Superior temporal gyrus (tissue), 1 donor: ENCODE results near the gene APBA2.
A peak's percentile ranks its signal among the peaks of the same experiment; 100 is the strongest.
"Not testable (repeated sequence)": the region's sequence is repeated elsewhere in the genome, so short reads cannot be mapped to it uniquely, and the experiment has no call there.

Experiments
- DNase-seq: peaks from one replicate; pipeline ENCODE4 v3.0.0-alpha.2; 2016; ENCODE audit errors: extremely low spot score

The APBA2 gene

DNA sequence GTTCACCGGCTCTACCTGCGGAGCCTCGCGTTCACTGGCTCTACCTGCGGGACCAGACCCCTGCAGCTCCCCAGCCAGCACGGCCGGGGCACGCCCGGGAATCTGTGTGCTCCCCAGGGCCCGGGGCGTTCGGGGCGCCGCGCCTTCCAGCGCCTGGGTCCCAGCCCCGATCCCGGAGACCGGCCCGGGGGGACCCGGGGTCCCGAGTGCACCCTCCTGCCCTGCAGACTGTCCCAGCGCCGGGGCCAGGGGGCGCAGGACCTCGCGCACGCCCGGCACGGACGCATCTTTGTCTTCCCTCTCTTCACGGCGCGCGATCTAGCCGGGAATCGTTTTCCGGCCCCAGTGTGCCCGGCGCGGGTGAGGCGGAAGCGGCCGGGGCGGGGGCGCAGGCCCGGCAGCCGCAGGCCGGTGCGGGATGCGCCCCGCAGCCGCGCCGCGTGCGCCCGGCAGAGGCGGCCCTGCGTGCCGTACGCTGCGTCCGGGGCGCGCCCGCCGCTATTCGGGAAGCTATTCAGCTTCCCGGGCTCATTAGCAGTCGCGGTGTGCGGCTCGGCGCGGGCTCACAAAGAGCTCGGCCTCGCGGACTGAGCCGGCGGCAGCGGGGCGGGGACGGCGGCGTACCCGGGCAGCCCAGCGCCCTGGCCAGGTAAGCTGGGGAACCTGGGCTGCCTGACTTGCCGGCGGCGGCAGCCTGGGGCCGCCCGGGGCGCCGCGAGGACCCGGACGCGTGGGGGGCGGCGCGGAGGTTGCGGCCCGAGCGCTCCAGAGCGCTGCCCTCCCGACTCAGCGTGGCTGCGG lies at the start of gene APBA2:
Gene APBA2 (plus strand): TSS at position 345 of the 801 bp plus-strand sequence. CDS start 167,911 bp downstream, outside the sequence.
- peak; percentile 24 for DNase-seq

DNA sequence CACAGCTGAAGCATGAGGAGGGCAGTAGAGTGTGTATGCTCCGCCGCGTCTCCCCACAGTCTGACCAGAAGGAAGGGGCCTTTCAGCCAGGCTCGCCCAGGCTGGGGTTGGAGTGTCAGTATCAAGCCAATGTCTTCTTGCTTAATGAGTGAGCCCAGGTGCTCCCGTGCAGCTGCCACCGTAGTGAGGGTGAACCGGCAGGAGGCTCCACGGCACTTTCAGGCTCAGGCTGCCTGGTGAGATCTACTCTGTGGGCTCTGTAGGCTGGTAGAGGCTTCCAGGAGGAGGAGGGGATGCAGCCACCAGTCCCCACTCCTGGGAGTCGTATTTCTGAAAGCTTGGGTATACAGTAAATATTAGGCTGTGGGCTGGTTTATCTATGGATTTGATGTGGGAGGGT lies 45.5 kb upstream of the APBA2 start:
- not testable (repeated sequence) for DNase-seq

- not testable (repeated sequence) for DNase-seq
Observed at GRCh38 chr15:28842210-28842609, 43.6 kb upstream of the APBA2 start.

- not testable (repeated sequence) for DNase-seq
Observed at GRCh38 chr15:28843520-28843919, 42.3 kb upstream of the APBA2 start.

- not testable (repeated sequence) for DNase-seq
Observed at GRCh38 chr15:28844147-28844546, 41.6 kb upstream of the APBA2 start.

DNA sequence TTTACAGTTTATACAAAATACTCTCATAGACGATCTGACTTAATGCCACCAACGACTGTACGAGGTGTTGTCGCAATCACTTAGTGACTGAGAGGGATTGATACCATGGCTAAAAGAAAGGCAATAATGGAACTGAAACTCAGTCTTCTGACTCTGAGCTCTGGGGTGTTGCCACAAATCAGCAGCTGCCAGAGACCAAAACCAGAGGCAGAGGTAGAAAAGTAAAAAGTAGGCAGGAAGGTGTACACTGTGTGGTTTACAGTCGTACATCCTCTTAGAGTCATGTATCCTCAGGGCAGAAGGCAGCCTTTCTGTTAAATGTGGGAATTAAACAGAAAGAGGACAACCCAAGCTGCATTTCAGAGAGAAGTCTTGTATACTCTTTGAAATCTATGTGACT lies 38.5 kb upstream of the APBA2 start:
- not testable (repeated sequence) for DNase-seq

- not testable (repeated sequence) for DNase-seq
Observed at GRCh38 chr15:28847959-28848358, 37.8 kb upstream of the APBA2 start.

DNA sequence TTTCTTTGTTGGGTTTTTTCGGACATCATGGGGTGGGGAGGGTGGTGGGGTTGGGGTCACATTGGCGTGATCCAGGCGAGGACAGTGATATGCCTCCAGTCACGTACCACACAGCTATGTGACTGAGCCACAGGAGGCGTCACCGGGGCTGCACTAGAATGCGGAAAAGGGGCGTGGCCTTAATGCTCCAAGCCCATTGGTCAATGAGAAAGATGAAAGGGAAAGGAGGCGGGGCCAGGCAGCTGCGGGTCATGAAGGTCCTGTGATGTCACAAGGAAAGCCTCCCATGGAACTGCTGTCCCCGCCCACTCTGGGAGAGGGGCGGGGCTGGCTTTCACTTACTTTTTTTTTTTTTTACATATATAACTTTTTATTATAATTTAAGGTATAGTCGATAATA lies 37.3 kb upstream of the APBA2 start, which contains the start of gene GOLGA6L7:
Gene GOLGA6L7 (minus strand): TSS at position 124 of the 400 bp plus-strand sequence. CDS start 95 bp downstream, at position 29.
- not testable (repeated sequence) for DNase-seq

DNA sequence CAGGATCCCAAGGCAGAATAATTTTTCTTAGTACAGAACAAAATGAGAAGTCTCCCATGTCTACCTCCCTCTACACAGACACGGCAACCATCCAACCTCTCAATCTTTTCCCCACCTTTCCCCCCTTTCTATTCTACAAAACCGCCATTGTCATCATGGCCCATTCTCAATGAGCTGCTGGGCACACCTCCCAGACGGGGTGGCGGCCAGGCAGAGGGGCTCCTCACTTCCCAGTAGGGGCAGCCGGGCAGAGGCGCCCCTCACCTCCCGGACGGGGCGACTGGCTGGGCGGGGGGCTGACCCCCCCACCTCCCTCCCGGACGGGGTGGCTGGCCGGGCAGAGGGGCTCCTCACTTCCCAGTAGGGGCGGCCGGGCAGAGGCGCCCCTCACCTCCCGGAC lies 36.5 kb upstream of the APBA2 start:
- DNase-seq, result not testable (repeated sequence)

GRCh38 chr15:28849766-28850165 lies 36.0 kb upstream of the APBA2 start:
- not testable (repeated sequence) for DNase-seq

GRCh38 chr15:28853654-28854053 lies 32.1 kb upstream of the APBA2 start:
- not testable (repeated sequence) for DNase-seq

DNA sequence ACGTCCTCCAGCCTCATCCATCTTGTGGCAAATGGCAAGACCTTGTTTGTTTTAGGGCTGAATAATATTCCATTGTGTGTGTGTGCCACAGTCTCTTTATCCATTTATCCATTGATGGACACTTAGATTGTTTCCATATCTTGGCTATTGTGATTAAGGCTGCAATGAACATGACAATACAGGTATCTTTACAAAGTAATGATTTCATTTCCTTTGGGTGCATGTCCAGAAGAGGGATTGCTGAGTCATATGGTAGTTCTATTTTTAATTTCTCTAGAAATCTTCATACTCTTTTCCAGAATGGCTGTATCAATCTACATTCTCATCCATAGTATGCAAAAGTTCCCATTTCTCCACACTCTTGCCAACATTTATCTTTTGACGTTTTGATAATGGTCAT lies 31.2 kb upstream of the APBA2 start:
- not testable (repeated sequence) for DNase-seq

- DNase-seq, result no peak
Observed at GRCh38 chr15:28861031-28861534, 24.7 kb upstream of the APBA2 start.

DNA sequence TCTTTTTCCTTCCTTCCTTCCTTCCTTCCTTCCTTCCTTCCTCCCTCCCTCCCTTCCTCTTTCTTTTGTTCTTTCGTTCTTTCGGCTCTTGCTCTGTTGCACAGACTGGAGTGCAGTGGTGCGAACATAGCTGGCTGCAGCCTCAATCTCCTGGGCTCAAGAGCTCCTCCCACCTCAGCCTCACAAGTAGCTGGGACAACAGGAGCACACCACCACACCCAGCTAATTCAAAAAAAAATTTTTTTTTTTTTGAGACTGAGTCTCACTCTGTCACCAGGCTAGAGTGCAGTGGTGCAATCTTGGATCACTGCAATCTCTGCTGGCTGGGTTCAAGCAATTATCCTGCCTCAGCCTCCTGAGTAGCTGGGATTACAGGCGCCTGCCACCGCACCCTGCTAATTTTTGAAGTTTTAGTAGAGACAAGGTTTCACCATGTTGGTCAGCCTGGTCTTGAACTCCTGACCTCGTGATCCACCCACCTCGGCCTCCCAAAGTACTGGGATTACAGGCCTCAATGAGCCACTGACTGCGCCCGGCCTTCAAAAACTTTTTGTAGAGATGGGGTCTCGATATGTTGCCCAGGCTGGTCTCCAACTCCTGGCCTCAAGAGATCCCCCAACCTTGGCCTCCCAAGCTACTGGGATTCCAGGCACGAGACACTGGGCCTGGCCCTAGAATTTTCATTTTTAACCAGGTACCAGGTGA lies 24.0 kb upstream of the APBA2 start:
- DNase-seq, result not testable (repeated sequence)

GRCh38 chr15:28868744-28869345 lies 16.9 kb upstream of the APBA2 start:
- DNase-seq, result no peak

DNA sequence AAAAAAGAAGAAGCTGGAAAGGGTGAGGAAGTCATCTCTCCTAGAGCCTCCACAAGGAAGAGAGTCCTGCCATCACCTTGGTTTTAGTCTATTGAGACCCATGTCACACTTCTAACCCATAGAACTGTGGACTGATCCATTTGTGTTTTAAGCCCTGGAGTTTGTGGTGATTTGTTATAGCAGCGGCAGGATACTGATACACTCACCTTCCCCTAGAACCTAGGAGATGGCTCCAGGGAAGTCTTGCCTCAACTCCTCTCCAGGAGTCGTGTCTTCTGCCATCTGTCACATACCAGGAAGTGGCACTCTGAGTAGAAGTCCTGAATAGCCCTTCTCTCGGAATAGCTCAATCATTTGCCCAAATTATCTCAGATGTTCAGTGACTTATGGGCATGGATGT lies 14.6 kb upstream of the APBA2 start:
- DNase-seq, result no peak

GRCh38 chr15:28873006-28873405 lies 12.8 kb upstream of the APBA2 start:
- no peak for DNase-seq

DNA sequence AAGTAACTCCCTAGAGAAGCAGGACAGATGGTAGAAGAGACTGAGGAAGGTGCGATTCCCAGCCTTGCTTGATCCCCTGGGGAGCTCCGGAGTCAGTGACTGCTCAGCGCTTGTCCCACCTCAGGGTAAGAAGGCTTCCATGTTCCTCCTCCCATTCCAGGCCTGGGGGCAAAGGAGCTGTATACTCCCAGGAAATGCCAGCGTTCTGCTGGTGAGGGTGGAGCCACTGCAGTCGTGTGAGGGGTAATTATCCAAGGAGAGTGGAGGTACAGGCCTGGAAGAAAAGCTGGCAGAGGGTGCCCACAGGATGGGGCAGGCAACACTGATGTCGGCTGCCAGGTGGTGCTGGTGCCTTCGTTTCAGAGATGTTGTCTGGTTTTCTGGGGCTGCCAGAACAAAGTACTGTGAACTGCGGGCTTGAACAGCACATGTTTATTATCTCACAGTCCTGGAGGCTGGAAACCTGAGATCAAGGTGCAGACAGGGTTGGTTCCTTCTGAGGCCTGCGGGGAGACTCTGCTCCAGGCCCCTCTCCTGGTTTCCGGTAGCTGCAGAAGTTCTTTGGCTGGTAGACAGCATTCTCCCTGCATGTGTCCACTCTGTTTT lies 12.1 kb upstream of the APBA2 start:
- DNase-seq, result no peak

- no peak for DNase-seq
Observed at GRCh38 chr15:28875461-28876000, 10.2 kb upstream of the APBA2 start.

DNA sequence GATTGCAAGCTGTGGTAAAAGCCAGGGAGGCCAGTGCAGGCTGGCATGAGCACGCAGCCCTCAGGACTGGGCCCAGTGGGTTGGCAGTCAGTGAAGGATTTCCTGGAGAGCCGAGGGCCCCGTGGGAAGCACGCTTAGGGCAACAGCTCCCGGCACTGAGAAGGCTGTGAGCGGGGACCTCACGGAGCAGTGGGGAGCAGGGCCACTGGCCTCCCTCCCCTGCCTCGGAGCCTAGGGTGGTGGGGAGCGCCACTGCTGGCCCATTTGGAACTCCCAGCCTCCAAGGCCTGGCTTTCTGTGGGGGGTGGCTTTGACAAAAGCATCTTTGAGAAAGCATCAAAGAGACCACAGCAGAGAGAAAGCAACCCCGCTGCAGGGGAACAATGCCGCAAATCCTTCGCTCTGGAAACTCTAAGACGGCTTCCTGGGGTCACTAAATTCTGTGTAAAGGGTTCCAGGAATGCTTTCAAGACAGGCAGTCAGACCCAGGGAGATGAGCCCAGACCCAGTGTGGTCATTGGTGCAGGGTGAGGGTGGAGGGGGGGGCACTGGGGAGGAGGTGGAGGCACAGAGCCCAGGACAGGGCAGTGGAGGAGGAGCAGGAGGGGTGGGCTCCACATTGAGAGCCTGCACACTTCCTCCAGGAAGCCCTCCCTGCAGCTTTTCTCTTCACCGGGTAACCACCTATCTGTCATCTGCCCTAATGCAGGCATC lies 9.5 kb upstream of the APBA2 start:
- no peak for DNase-seq

GRCh38 chr15:28876845-28877185 lies 9.0 kb upstream of the APBA2 start:
- no peak for DNase-seq
